ENCODE results near the gene YBEY. TPM values are rescaled to one million over a fixed set of nuclear protein-coding genes. Genes with fewer than 3 reads are reported as not detected.

YBEY gene
- total RNA-seq, 1 experiment from 2014 or later, result 13.8 TPM

DNA sequence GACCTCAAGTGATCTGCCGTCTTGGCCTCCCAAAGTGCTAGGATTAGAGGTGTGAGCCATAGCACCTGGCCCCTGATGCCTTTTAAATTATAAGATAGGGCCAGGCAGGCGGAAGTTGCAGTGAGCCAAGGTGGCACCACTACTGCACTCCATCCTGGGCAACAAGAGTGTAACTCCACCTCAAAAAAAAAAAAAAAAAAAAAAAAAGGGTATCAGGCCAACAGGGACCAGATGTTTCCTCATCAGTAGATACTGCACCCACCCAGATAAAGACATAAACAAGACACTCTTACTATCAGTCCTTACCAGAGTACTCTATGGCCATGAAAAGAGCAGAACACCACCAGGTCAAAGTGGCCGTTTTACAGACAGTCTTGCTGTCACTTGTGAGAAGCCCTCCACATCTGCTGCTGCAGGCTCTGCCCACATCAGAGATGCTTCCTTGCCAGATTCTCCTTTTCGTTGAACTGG lies 34.2 kb downstream of the YBEY start:
- Histone ChIP-seq H3K4me2 (no peak overlapping the region), H3K79me2 (ENCODE audit: low read depth) (peaks cover 35% of the 10 kb centered on the region), H3K36me3 (ENCODE audit: low read depth) (no peaks in the 10 kb centered on the region), H3K27ac (no peak overlapping the region), H4K20me1 (ENCODE audit: insufficient read depth) (no peaks in the 10 kb centered on the region), H3K4me1 (replicated peaks; ENCODE audit: insufficient read depth) (peaks cover 6% of the 10 kb centered on the region), H2AFZ (no peak overlapping the region), H3K4me3 (no peak overlapping the region), H3K27me3 (ENCODE audit: insufficient read depth, low read depth) (no peaks in the 10 kb centered on the region), H3K9me3 (ENCODE audit: insufficient read depth, low read depth) (no peaks in the 10 kb centered on the region), H3K9me2 (ENCODE audit: insufficient read depth) (no peaks in the 10 kb centered on the region), H3F3A (ENCODE audit: insufficient read depth, low read depth) (peaks cover under 1% of the 10 kb centered on the region; the same call in 1 of the 2 replicates)
- no peak for DNase-seq
- no TSS peak for BruUV-seq (replicated peaks)
- TF ChIP-seq, protein P1, sequence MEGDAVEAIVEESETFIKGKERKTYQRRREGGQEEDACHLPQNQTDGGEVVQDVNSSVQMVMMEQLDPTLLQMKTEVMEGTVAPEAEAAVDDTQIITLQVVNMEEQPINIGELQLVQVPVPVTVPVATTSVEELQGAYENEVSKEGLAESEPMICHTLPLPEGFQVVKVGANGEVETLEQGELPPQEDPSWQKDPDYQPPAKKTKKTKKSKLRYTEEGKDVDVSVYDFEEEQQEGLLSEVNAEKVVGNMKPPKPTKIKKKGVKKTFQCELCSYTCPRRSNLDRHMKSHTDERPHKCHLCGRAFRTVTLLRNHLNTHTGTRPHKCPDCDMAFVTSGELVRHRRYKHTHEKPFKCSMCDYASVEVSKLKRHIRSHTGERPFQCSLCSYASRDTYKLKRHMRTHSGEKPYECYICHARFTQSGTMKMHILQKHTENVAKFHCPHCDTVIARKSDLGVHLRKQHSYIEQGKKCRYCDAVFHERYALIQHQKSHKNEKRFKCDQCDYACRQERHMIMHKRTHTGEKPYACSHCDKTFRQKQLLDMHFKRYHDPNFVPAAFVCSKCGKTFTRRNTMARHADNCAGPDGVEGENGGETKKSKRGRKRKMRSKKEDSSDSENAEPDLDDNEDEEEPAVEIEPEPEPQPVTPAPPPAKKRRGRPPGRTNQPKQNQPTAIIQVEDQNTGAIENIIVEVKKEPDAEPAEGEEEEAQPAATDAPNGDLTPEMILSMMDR (conservative IDR thresholded peaks at IDR 0.05), result no peak
- TF ChIP-seq EZH2 (IDR thresholded peaks at IDR 0.05; ENCODE audit: low read depth), result no peak
- intact Hi-C loops (cut with micrococcal nuclease; ENCODE audit: unreplicated experiment), result no loop called here
- ChIA-PET CTCF (no interaction called here), POLR2A (ENCODE audit: unreplicated experiment) (no interaction called here)

DNA sequence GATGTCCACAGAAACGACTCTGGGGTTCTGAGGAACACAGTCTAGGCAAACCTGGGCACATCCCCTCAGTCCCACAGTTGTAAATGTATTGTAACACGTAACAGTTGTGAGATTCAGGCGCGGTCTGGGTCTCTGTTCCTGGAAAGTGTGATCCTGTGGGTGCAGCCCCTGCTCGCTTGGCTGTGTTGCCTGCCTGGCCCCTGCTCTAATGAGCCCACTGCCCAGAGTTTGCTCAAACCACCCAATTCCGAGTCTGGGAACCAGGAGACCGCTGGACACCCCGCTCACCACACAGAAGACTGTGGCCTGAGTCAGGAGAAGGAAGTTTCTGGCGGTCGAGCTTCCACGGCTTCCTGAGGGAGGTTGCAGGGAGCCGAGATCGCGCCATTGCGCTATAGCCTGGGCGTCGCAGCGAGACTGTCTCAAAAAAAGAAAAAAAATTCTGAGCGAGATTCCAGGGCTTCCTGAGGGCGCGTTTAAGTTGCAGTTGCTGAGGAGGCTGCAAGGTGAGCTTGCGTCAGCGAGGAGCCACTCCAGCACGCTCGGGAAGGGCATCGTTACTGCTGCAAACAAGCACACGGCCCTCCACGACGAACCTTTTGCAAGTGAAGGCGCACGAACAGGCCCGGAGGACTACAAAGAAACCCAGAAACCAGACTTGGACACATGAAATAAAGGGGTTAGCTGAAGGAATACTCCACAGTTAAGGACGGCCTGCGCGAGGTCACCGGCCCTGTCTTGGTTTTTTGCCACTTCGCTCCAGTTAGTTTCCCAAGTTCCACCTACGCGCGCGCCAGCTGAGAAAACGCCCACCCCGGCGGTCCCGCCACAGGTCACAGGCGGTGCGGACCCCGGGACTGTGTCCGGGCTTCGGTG lies 36.4 kb downstream of the YBEY start:
- no peak overlapping the region for H3K27ac ChIP-seq
- no peaks in the 10 kb centered on the region for H3K27me3 ChIP-seq (ENCODE audit: insufficient read depth, low read depth)
- peak in 1 of 2 experiments; percentile 14 for DNase-seq
- TF ChIP-seq EZH2 (IDR thresholded peaks at IDR 0.05; ENCODE audit: low read depth), result no peak
- TF ChIP-seq, protein P1 (conservative IDR thresholded peaks at IDR 0.05), result no peak
- BruUV-seq (replicated peaks), result no TSS peak
- intact Hi-C loops (cut with micrococcal nuclease; ENCODE audit: unreplicated experiment), result no loop called here
- H3F3A ChIP-seq (ENCODE audit: insufficient read depth, low read depth), result peaks cover 8% of the 10 kb centered on the region; the same call in 1 of the 2 replicates
- no peaks in the 10 kb centered on the region for H3K9me2 ChIP-seq (ENCODE audit: insufficient read depth)
- no peaks in the 10 kb centered on the region for H4K20me1 ChIP-seq (ENCODE audit: insufficient read depth)
- CTCF ChIA-PET, result no interaction called here
- no peaks in the 10 kb centered on the region for H3K36me3 ChIP-seq (ENCODE audit: low read depth)
- peaks cover 55% of the 10 kb centered on the region for H3K79me2 ChIP-seq (ENCODE audit: low read depth)
- peak overlapping the region; percentile 78 for H2AFZ ChIP-seq
- no peaks in the 10 kb centered on the region for H3K9me3 ChIP-seq (ENCODE audit: insufficient read depth, low read depth)
- peaks cover 16% of the 10 kb centered on the region for H3K4me1 ChIP-seq (replicated peaks; ENCODE audit: insufficient read depth)
- H3K4me3 ChIP-seq, result peak overlapping the region; percentile 98
- peak overlapping the region; percentile 89 for H3K4me2 ChIP-seq
- POLR2A ChIA-PET (ENCODE audit: unreplicated experiment), result interaction anchor here (0.6 kb wide), 1 partner anchor 984 kb away, joined by 5 read pairs; no protein-coding TSS in a partner anchor

DNA sequence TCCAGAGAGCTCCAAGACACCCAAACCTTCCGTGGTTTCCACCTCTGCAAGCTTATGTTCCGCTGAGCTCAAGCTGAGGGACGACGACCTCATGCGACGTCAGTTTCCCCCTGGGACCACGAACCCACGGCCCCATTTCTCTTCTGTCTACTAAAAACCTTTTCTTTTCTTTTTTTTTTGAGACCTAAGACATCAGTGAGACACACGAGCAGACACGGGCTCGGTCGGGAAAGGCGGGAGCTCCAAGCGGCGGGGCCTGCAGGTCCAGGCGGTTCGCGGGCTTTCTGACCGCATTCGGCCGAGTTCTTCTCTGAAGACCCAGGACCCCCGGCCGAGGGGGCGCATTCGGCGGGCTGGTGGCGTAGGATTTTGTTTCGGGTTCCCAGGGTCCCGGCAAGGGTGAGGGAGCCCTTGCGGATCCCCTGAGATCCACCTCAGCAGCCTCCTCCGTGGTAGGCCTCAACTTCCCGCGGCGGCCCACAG lies 37.1 kb downstream of the YBEY start:
- no peak for DNase-seq
- peak overlapping the region; percentile 78 for H2AFZ ChIP-seq
- ChIA-PET CTCF (no interaction called here), POLR2A (ENCODE audit: unreplicated experiment) (interaction anchor here (0.6 kb wide), 1 partner anchor 985 kb away, joined by 5 read pairs; no protein-coding TSS in a partner anchor)
- H3K4me3 ChIP-seq, result peak overlapping the region; percentile 98
- H3K79me2 ChIP-seq (ENCODE audit: low read depth), result peaks cover 59% of the 10 kb centered on the region
- intact Hi-C loops (cut with micrococcal nuclease; ENCODE audit: unreplicated experiment), result no loop called here
- H3K9me3 ChIP-seq (ENCODE audit: insufficient read depth, low read depth), result no peaks in the 10 kb centered on the region
- no peaks in the 10 kb centered on the region for H3K36me3 ChIP-seq (ENCODE audit: low read depth)
- no peaks in the 10 kb centered on the region for H3K27me3 ChIP-seq (ENCODE audit: insufficient read depth, low read depth)
- H3K27ac ChIP-seq, result no peak overlapping the region
- no peak for TF ChIP-seq EZH2 (IDR thresholded peaks at IDR 0.05; ENCODE audit: low read depth)
- TF ChIP-seq, protein P1 (conservative IDR thresholded peaks at IDR 0.05), result no peak
- peaks cover 16% of the 10 kb centered on the region for H3K4me1 ChIP-seq (replicated peaks; ENCODE audit: insufficient read depth)
- peaks cover 8% of the 10 kb centered on the region; the same call in 1 of the 2 replicates for H3F3A ChIP-seq (ENCODE audit: insufficient read depth, low read depth)
- H4K20me1 ChIP-seq (ENCODE audit: insufficient read depth), result no peaks in the 10 kb centered on the region
- H3K9me2 ChIP-seq (ENCODE audit: insufficient read depth), result no peaks in the 10 kb centered on the region
- H3K4me2 ChIP-seq, result peak overlapping the region; percentile 89
- BruUV-seq (replicated peaks), result TSS peak; percentile 53

Measured in PC-9 (cell line).